Measurements from ENCODE around the gene BMP3.

BMP3 gene

DNA sequence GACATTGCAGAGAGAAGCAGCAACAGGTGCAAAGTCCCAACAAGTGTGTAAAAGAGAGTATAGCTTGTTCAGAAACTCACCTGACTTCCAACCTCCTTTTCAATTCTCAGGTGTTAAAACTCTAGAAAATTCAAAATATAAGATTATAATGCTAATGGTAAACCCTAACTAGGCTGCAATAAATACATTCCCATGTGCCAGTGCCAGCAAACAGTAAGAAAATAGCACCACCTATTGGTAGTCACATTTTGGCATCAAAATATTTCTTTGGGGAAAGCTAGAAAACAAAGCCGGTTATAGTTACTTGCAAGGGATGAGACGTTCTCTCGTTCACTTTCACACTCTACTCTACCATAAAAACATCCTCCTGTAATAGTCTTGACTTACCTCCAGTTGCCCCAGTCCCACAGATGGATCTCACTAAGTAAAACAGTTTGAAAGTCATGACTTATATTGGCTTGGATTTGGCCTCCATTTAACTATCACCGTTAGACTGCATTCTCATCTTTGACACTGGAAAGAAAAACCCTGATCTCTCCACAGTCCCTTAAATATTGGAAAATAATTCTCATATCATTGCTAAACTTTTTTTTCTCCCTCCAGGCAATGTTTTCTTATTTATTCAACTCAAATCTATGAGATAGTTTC lies 9.6 kb downstream of the BMP3 start:
- no peak overlapping the region for H3K9ac ChIP-seq (ENCODE audit: low read length)

GRCh38 chr4:81042578-81043365 lies 12.3 kb downstream of the BMP3 start:
- no peak overlapping the region for H3K18ac ChIP-seq (ENCODE audit: low read depth in 1 of 2, low read length in 2 of 2)
- no peak overlapping the region for H2AFZ ChIP-seq (ENCODE audit: low read depth, low read length)
- H2BK15ac ChIP-seq (ENCODE audit: low read depth, poor library complexity, severe bottlenecking), result no peak overlapping the region
- no peak overlapping the region for H3K23ac ChIP-seq (ENCODE audit: low read length in 2 of 2)
- no peak overlapping the region for H4K91ac ChIP-seq (ENCODE audit: low read length)
- H4K8ac ChIP-seq (ENCODE audit: low read length), result no peak overlapping the region
- H3K4ac ChIP-seq (ENCODE audit: low read depth in 1 of 2, low read length in 2 of 2), result no peak overlapping the region
- no peak overlapping the region for H3K14ac ChIP-seq (ENCODE audit: low read length in 2 of 2)
- no peak overlapping the region for H3K27ac ChIP-seq (ENCODE audit: low read length, poor library complexity, severe bottlenecking)
- H3K9me3 ChIP-seq (ENCODE audit: control insufficient read depth, low read length), result no peaks in the 10 kb centered on the region
- no peak overlapping the region for H2AK5ac ChIP-seq (ENCODE audit: low read length, severe bottlenecking)
- DNase-seq, result no peak
- H3K27me3 ChIP-seq (ENCODE audit: control insufficient read depth in 1 of 2, insufficient read depth in 1 of 2, low read length in 2 of 2), result peaks cover 0 to 18% of the 10 kb centered on the region in 2 experiments
- H3K36me3 ChIP-seq (ENCODE audit: control insufficient read depth in 1 of 2, insufficient read depth in 2 of 2, low read depth in 1 of 2, low read length in 2 of 2), result no peaks in the 10 kb centered on the region
- no peak overlapping the region for H2BK5ac ChIP-seq (ENCODE audit: low read depth, low read length, poor library complexity, severe bottlenecking)
- peaks cover 4% of the 10 kb centered on the region for H3K4me1 ChIP-seq (ENCODE audit: control insufficient read depth, insufficient read depth, low read depth, low read length)
- no peak overlapping the region for H2BK120ac ChIP-seq (ENCODE audit: low read depth, low read length)
- no peak overlapping the region for H3K4me3 ChIP-seq (ENCODE audit: insufficient read depth in 1 of 2, low read depth in 1 of 2, low read length in 2 of 2)
- no peak overlapping the region for H3K9ac ChIP-seq (ENCODE audit: low read length)
- no peak overlapping the region for H2BK12ac ChIP-seq (ENCODE audit: low read length in 2 of 2)
- H3K4me2 ChIP-seq (ENCODE audit: low read length, poor library complexity, severe bottlenecking), result no peak overlapping the region
- 96% methylated on average over 2 of the region's 5 CpGs for WGBS
- H3K79me1 ChIP-seq (replicated peaks; ENCODE audit: low read length, poor library complexity, severe bottlenecking), result no peaks in the 10 kb centered on the region

More for the DNA sequence above, 9.6 kb downstream of the BMP3 start:
- no peak overlapping the region for H4K91ac ChIP-seq (ENCODE audit: low read length)
- DNase-seq, result peak; percentile 26
- H2AFZ ChIP-seq (ENCODE audit: low read depth, low read length), result no peak overlapping the region
- H3K18ac ChIP-seq (ENCODE audit: low read depth in 1 of 2, low read length in 2 of 2), result no peak overlapping the region
- peaks cover 4% of the 10 kb centered on the region for H3K4me1 ChIP-seq (ENCODE audit: control insufficient read depth, insufficient read depth, low read depth, low read length)
- no peak overlapping the region for H3K4me2 ChIP-seq (ENCODE audit: low read length, poor library complexity, severe bottlenecking)
- H3K36me3 ChIP-seq (ENCODE audit: control insufficient read depth in 1 of 2, insufficient read depth in 2 of 2, low read depth in 1 of 2, low read length in 2 of 2), result no peaks in the 10 kb centered on the region
- H2BK5ac ChIP-seq (ENCODE audit: low read depth, low read length, poor library complexity, severe bottlenecking), result no peak overlapping the region
- H3K4ac ChIP-seq (ENCODE audit: low read depth in 1 of 2, low read length in 2 of 2), result no peak overlapping the region
- H3K79me1 ChIP-seq (replicated peaks; ENCODE audit: low read length, poor library complexity, severe bottlenecking), result no peaks in the 10 kb centered on the region
- H3K27me3 ChIP-seq (ENCODE audit: control insufficient read depth in 1 of 2, insufficient read depth in 1 of 2, low read length in 2 of 2), result peaks cover 0 to 7% of the 10 kb centered on the region in 2 experiments
- no peak overlapping the region for H2BK12ac ChIP-seq (ENCODE audit: low read length in 2 of 2)
- H2AK5ac ChIP-seq (ENCODE audit: low read length, severe bottlenecking), result no peak overlapping the region
- H3K27ac ChIP-seq (ENCODE audit: low read length, poor library complexity, severe bottlenecking), result no peak overlapping the region
- H2BK120ac ChIP-seq (ENCODE audit: low read depth, low read length), result no peak overlapping the region
- H3K9me3 ChIP-seq (ENCODE audit: control insufficient read depth, low read length), result no peaks in the 10 kb centered on the region
- H2BK15ac ChIP-seq (ENCODE audit: low read depth, poor library complexity, severe bottlenecking), result no peak overlapping the region
- H3K4me3 ChIP-seq (ENCODE audit: insufficient read depth in 1 of 2, low read depth in 1 of 2, low read length in 2 of 2), result no peak overlapping the region
- no peak overlapping the region for H3K23ac ChIP-seq (ENCODE audit: low read length in 2 of 2)
- WGBS, result 37% methylated on average over 4 of the region's 4 CpGs
- no peak overlapping the region for H3K14ac ChIP-seq (ENCODE audit: low read length in 2 of 2)
- no peak overlapping the region for H4K8ac ChIP-seq (ENCODE audit: low read length)

- no peak overlapping the region for H3K4me2 ChIP-seq (ENCODE audit: low read length, poor library complexity, severe bottlenecking)
- H3K79me1 ChIP-seq (replicated peaks; ENCODE audit: low read length, poor library complexity, severe bottlenecking), result no peaks in the 10 kb centered on the region
- DNase-seq, result no peak
- no peak overlapping the region for H3K23ac ChIP-seq (ENCODE audit: low read length in 2 of 2)
- H2AK5ac ChIP-seq (ENCODE audit: low read length, severe bottlenecking), result no peak overlapping the region
- H3K4ac ChIP-seq (ENCODE audit: low read depth in 1 of 2, low read length in 2 of 2), result no peak overlapping the region
- no peaks in the 10 kb centered on the region for H3K4me1 ChIP-seq (ENCODE audit: control insufficient read depth, insufficient read depth, low read depth, low read length)
- H2BK120ac ChIP-seq (ENCODE audit: low read depth, low read length), result no peak overlapping the region
- H3K36me3 ChIP-seq (ENCODE audit: control insufficient read depth in 1 of 2, insufficient read depth in 2 of 2, low read depth in 1 of 2, low read length in 2 of 2), result no peaks in the 10 kb centered on the region
- H2BK12ac ChIP-seq (ENCODE audit: low read length in 2 of 2), result no peak overlapping the region
- H4K91ac ChIP-seq (ENCODE audit: low read length), result no peak overlapping the region
- no peak overlapping the region for H3K4me3 ChIP-seq (ENCODE audit: insufficient read depth in 1 of 2, low read depth in 1 of 2, low read length in 2 of 2)
- no peaks in the 10 kb centered on the region for H3K9me3 ChIP-seq (ENCODE audit: control insufficient read depth, low read length)
- peaks cover 0 to 11% of the 10 kb centered on the region in 2 experiments for H3K27me3 ChIP-seq (ENCODE audit: control insufficient read depth in 1 of 2, insufficient read depth in 1 of 2, low read length in 2 of 2)
- H3K14ac ChIP-seq (ENCODE audit: low read length in 2 of 2), result no peak overlapping the region
- H4K8ac ChIP-seq (ENCODE audit: low read length), result no peak overlapping the region
- no peak overlapping the region for H3K27ac ChIP-seq (ENCODE audit: low read length, poor library complexity, severe bottlenecking)
- H2BK15ac ChIP-seq (ENCODE audit: low read depth, poor library complexity, severe bottlenecking), result no peak overlapping the region
- H2BK5ac ChIP-seq (ENCODE audit: low read depth, low read length, poor library complexity, severe bottlenecking), result no peak overlapping the region
- no peak overlapping the region for H2AFZ ChIP-seq (ENCODE audit: low read depth, low read length)
- H3K18ac ChIP-seq (ENCODE audit: low read depth in 1 of 2, low read length in 2 of 2), result no peak overlapping the region
- no peak overlapping the region for H3K9ac ChIP-seq (ENCODE audit: low read length)
- WGBS, result 88% methylated on average over 4 of the region's 4 CpGs
These were observed 18.8 kb downstream of the BMP3 start for GRCh38 chr4:81049330-81049729.

DNA sequence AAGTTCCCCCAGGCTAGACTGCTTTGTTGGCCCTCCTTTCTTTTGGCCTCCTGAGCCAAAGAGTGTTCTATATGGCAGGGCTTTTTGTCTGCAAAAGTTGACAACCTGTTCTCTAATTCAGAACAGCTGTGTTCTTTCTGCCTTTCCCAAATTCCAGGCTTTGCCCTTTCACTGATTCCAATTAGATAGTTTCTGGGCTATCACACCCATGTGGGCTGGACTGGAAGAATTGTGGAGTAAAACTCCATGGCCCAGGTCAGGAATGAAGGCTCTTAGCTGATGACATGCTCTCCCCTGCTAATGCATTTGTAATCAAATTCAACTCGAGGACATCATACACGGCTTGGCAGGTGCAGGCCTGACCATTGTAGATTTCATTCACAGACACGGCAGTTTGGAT lies 19.4 kb downstream of the BMP3 start:
- Histone ChIP-seq H2BK120ac (ENCODE audit: low read depth, low read length) (no peak overlapping the region), H3K27me3 (ENCODE audit: control insufficient read depth in 1 of 2, insufficient read depth in 1 of 2, low read length in 2 of 2) (peaks cover 0 to 11% of the 10 kb centered on the region in 2 experiments), H2BK15ac (ENCODE audit: low read depth, poor library complexity, severe bottlenecking) (no peak overlapping the region), H3K79me1 (replicated peaks; ENCODE audit: low read length, poor library complexity, severe bottlenecking) (no peaks in the 10 kb centered on the region), H2AK5ac (ENCODE audit: low read length, severe bottlenecking) (no peak overlapping the region), H2BK12ac (ENCODE audit: low read length in 2 of 2) (no peak overlapping the region), H3K23ac (ENCODE audit: low read length in 2 of 2) (no peak overlapping the region), H4K8ac (ENCODE audit: low read length) (no peak overlapping the region), H3K14ac (ENCODE audit: low read length in 2 of 2) (no peak overlapping the region), H2AFZ (ENCODE audit: low read depth, low read length) (no peak overlapping the region), H3K4me3 (ENCODE audit: insufficient read depth in 1 of 2, low read depth in 1 of 2, low read length in 2 of 2) (no peak overlapping the region), H3K4ac (ENCODE audit: low read depth in 1 of 2, low read length in 2 of 2) (no peak overlapping the region), H3K36me3 (ENCODE audit: control insufficient read depth in 1 of 2, insufficient read depth in 2 of 2, low read depth in 1 of 2, low read length in 2 of 2) (no peaks in the 10 kb centered on the region), H3K18ac (ENCODE audit: low read depth in 1 of 2, low read length in 2 of 2) (no peak overlapping the region), H3K4me2 (ENCODE audit: low read length, poor library complexity, severe bottlenecking) (no peak overlapping the region), H3K9me3 (ENCODE audit: control insufficient read depth, low read length) (no peaks in the 10 kb centered on the region), H4K91ac (ENCODE audit: low read length) (no peak overlapping the region), H3K27ac (ENCODE audit: low read length, poor library complexity, severe bottlenecking) (no peak overlapping the region), H3K9ac (ENCODE audit: low read length) (no peak overlapping the region), H2BK5ac (ENCODE audit: low read depth, low read length, poor library complexity, severe bottlenecking) (no peak overlapping the region), H3K4me1 (ENCODE audit: control insufficient read depth, insufficient read depth, low read depth, low read length) (no peaks in the 10 kb centered on the region)
- no peak for DNase-seq
- 81% methylated on average over 3 of the region's 3 CpGs for WGBS
